ENCODE measurements around the gene BMP7. TPM values are rescaled to one million over a fixed set of nuclear protein-coding genes. Genes with fewer than 3 reads are reported as not detected.

Gene BMP7
- total and polyA plus RNA-seq, 9 of the 15 experiments (the other 6 are each of a cell fraction or from before 2014, with no cell fraction given), result 0.18 TPM; not detected in 8

DNA sequence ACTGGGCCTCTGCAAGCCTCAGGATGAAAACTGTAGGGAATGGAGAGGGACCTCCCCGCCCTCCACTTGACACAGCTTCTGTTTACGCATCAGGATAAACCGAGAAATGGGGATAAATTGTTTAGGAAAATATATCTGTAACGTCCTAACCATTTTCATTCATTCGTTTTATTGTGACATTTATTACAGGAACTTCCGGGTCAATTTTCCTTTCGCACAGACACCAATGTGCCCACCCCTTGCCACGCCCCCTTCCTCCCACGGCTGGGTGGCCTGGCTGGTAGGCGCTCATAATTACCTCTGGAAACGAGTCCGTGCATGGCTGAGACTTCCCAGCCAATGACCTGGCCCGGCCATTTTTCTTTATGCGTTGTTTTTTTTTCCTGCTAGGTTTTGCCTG lies 96.1 kb downstream of the BMP7 start:
- H3K4me3 ChIP-seq, result no peak overlapping the region
- H3K9me3 ChIP-seq (replicated peaks; ENCODE audit: control insufficient read depth, insufficient read depth, low read depth, low read length), result no peaks in the 10 kb centered on the region
- H3K36me3 ChIP-seq (ENCODE audit: control insufficient read depth, insufficient read depth, low read length), result no peaks in the 10 kb centered on the region
- no TSS peak for BruUV-seq (replicated peaks)
- H3K9me1 ChIP-seq (ENCODE audit: control insufficient read depth, insufficient read depth, low read length), result no peaks in the 10 kb centered on the region
- peaks cover 16 to 57% of the 10 kb centered on the region in 2 experiments; a peak in 4 of 5 replicates for H3K27me3 ChIP-seq (ENCODE audit: control insufficient read depth in 2 of 2, insufficient read depth in 2 of 2, low read length in 2 of 2)
- WGBS (ENCODE audit: insufficient coverage, low coverage, missing lambda C conversion rate), result 6% methylated on average over 14 of the region's 14 CpGs
- H3K27ac ChIP-seq (ENCODE audit: extremely low read depth, low read depth, low read length), result no peak overlapping the region
- intact Hi-C loops (cut with micrococcal nuclease), result no loop called here
- H3K79me2 ChIP-seq (ENCODE audit: control insufficient read depth, insufficient read depth, low read length), result no peaks in the 10 kb centered on the region
- FAIRE-seq (no peak), DNase-seq (ENCODE audit: extremely low read depth in 1 of 4, low spot score in 3 of 4) (peak; percentile 9 to 23 (median 20)), ATAC-seq (no peak)
- no peaks in the 10 kb centered on the region for H4K20me1 ChIP-seq (replicated peaks; ENCODE audit: control insufficient read depth, insufficient read depth, low read length)
- peaks cover 0 to 4% of the 10 kb centered on the region in 2 experiments; a peak in 2 of 5 replicates for H3K4me1 ChIP-seq (replicated peaks in 1 of 2; ENCODE audit: control insufficient read depth in 2 of 2, insufficient read depth in 2 of 2, low read length in 2 of 2)
- CTCF ChIA-PET (ENCODE audit: low intra/inter-chr PET ratio), result no interaction called here
- peak overlapping the region; percentile 41; the same call in 1 of the 2 replicates for H3K4me2 ChIP-seq (ENCODE audit: insufficient read depth, low read length)
- in situ Hi-C loops (cut with MboI), result no loop called here
- POLR2A ChIA-PET, result no interaction called here
- H2AFZ ChIP-seq (ENCODE audit: low read depth, low read length), result peak overlapping the region; percentile 66
- H3K9ac ChIP-seq (ENCODE audit: insufficient read depth in 1 of 2, low read depth in 2 of 2, low read length in 2 of 2), result no peak overlapping the region
- TF ChIP-seq, protein P1, sequence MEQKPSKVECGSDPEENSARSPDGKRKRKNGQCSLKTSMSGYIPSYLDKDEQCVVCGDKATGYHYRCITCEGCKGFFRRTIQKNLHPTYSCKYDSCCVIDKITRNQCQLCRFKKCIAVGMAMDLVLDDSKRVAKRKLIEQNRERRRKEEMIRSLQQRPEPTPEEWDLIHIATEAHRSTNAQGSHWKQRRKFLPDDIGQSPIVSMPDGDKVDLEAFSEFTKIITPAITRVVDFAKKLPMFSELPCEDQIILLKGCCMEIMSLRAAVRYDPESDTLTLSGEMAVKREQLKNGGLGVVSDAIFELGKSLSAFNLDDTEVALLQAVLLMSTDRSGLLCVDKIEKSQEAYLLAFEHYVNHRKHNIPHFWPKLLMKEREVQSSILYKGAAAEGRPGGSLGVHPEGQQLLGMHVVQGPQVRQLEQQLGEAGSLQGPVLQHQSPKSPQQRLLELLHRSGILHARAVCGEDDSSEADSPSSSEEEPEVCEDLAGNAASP (IDR thresholded peaks at IDR 0.05), result no peak
- 0 out of 2 replicates have a peak, but pooled peaks have one; percentile 21 for TF ChIP-seq ELF1 (tag; IDR thresholded peaks at IDR 0.05)
- TF ChIP-seq E2F3 (CRISPR knock-in tag; IDR thresholded peaks at IDR 0.05), result no peak
- TF ChIP-seq, protein P2, sequence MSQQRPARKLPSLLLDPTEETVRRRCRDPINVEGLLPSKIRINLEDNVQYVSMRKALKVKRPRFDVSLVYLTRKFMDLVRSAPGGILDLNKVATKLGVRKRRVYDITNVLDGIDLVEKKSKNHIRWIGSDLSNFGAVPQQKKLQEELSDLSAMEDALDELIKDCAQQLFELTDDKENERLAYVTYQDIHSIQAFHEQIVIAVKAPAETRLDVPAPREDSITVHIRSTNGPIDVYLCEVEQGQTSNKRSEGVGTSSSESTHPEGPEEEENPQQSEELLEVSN (IDR thresholded peaks at IDR 0.05; ENCODE audit: borderline replicate concordance in 1 of 2, extremely low read depth in 1 of 2, insufficient read depth in 1 of 2, insufficient read length in 1 of 2, low read depth in 1 of 2, low read length in 1 of 2, poor library complexity in 1 of 2, severe bottlenecking in 1 of 2), result no peak
- TF ChIP-seq, protein P3, sequence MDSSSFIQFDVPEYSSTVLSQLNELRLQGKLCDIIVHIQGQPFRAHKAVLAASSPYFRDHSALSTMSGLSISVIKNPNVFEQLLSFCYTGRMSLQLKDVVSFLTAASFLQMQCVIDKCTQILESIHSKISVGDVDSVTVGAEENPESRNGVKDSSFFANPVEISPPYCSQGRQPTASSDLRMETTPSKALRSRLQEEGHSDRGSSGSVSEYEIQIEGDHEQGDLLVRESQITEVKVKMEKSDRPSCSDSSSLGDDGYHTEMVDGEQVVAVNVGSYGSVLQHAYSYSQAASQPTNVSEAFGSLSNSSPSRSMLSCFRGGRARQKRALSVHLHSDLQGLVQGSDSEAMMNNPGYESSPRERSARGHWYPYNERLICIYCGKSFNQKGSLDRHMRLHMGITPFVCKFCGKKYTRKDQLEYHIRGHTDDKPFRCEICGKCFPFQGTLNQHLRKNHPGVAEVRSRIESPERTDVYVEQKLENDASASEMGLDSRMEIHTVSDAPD (CRISPR knock-in tag; IDR thresholded peaks at IDR 0.05), result no peak
- TF ChIP-seq, protein P4, sequence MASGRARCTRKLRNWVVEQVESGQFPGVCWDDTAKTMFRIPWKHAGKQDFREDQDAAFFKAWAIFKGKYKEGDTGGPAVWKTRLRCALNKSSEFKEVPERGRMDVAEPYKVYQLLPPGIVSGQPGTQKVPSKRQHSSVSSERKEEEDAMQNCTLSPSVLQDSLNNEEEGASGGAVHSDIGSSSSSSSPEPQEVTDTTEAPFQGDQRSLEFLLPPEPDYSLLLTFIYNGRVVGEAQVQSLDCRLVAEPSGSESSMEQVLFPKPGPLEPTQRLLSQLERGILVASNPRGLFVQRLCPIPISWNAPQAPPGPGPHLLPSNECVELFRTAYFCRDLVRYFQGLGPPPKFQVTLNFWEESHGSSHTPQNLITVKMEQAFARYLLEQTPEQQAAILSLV (tag; IDR thresholded peaks at IDR 0.05), result no peak
- no peak for TF ChIP-seq ZNF316 (IDR thresholded peaks at IDR 0.05)
- TF ChIP-seq, protein P5, sequence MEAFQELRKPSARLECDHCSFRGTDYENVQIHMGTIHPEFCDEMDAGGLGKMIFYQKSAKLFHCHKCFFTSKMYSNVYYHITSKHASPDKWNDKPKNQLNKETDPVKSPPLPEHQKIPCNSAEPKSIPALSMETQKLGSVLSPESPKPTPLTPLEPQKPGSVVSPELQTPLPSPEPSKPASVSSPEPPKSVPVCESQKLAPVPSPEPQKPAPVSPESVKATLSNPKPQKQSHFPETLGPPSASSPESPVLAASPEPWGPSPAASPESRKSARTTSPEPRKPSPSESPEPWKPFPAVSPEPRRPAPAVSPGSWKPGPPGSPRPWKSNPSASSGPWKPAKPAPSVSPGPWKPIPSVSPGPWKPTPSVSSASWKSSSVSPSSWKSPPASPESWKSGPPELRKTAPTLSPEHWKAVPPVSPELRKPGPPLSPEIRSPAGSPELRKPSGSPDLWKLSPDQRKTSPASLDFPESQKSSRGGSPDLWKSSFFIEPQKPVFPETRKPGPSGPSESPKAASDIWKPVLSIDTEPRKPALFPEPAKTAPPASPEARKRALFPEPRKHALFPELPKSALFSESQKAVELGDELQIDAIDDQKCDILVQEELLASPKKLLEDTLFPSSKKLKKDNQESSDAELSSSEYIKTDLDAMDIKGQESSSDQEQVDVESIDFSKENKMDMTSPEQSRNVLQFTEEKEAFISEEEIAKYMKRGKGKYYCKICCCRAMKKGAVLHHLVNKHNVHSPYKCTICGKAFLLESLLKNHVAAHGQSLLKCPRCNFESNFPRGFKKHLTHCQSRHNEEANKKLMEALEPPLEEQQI (IDR thresholded peaks at IDR 0.05), result no peak
- TF ChIP-seq GABPA (tag; conservative IDR thresholded peaks at IDR 0.05; ENCODE audit: low read depth), result peak; percentile 59; the same call in 1 of the 2 replicates
- TF ChIP-seq MAFG (tag; conservative IDR thresholded peaks at IDR 0.05), result no peak

Measured in K562 (cell line).